NCI-H2171 treated with DMSO at 0.1 percent for 48 hours (cell line): Measurements from ENCODE around the gene ADAMTS8.

Experiments used
- DNase-seq: peaks from one replicate; lab custom pipeline; 2025; lab: John Stamatoyannopoulos, UW

ADAMTS8 gene

GRCh38 chr11:130418756-130419155 is 9.7 kb downstream of the ADAMTS8 start:
- DNase-seq: no peak

- DNase-seq: no peak
These were observed 10.2 kb downstream of the ADAMTS8 start for GRCh38 chr11:130418210-130418609.

GRCh38 chr11:130416906-130417305 is 11.5 kb downstream of the ADAMTS8 start:
- no peak for DNase-seq

- DNase-seq: no peak
These were observed 11.9 kb downstream of the ADAMTS8 start for GRCh38 chr11:130416530-130416882.

- DNase-seq: no peak
These were observed 12.5 kb downstream of the ADAMTS8 start for GRCh38 chr11:130415731-130416529.

GRCh38 chr11:130414107-130415080 is 14.0 kb downstream of the ADAMTS8 start:
- DNase-seq: no peak

GRCh38 chr11:130413405-130414106 is 14.9 kb downstream of the ADAMTS8 start:
- DNase-seq: peak; percentile 2

- DNase-seq: no peak
These were observed 17.2 kb downstream of the ADAMTS8 start for GRCh38 chr11:130411223-130411622.

GRCh38 chr11:130409594-130410388 is 18.6 kb downstream of the ADAMTS8 start:
- DNase-seq: no peak

- no peak for DNase-seq
These were observed 19.5 kb downstream of the ADAMTS8 start for GRCh38 chr11:130408901-130409300.

- DNase-seq: no peak
These were observed 20.0 kb downstream of the ADAMTS8 start for GRCh38 chr11:130408401-130408890.

GRCh38 chr11:130407978-130408377 is 20.4 kb downstream of the ADAMTS8 start:
- no peak for DNase-seq

- DNase-seq: no peak
These were observed 23.0 kb downstream of the ADAMTS8 start for GRCh38 chr11:130405428-130405827.

- DNase-seq: no peak
These were observed 23.7 kb downstream of the ADAMTS8 start for GRCh38 chr11:130404727-130405126.

GRCh38 chr11:130403967-130404366 is 24.4 kb downstream of the ADAMTS8 start:
- no peak for DNase-seq

GRCh38 chr11:130403271-130403804 is 25.1 kb downstream of the ADAMTS8 start:
- DNase-seq: peak; percentile 1

- no peak for DNase-seq
These were observed 25.8 kb downstream of the ADAMTS8 start for GRCh38 chr11:130402570-130402969.

- no peak for DNase-seq
These were observed 27.5 kb downstream of the ADAMTS8 start for GRCh38 chr11:130400781-130401483.

GRCh38 chr11:130399196-130399595 is 29.2 kb downstream of the ADAMTS8 start:
- DNase-seq: no peak

GRCh38 chr11:130397780-130398179 is 30.6 kb downstream of the ADAMTS8 start:
- no peak for DNase-seq
